Upper lobe of right lung (tissue), 1 donor: ENCODE measurements around the gene RUNX2. TPM values are rescaled to one million over a fixed set of nuclear protein-coding genes. Genes with fewer than 3 reads are reported as not detected.

ENCODE experiments used
- ATAC-seq: fragments of 200-7000 bp; cut with Tn5 transposase; one replicate; pipeline ENCODE4 v1.9.1; 2020; ENCODE audit warnings: mild to moderate bottlenecking, moderate library complexity
- DNase-seq: peaks from one replicate; pipeline ENCODE4 v3.0.0-alpha.2; 2020
- H3K27ac ChIP-seq: fragments of 200-600 bp; one replicate; pipeline ENCODE4 v1.8.0; 2022
- H3K27me3 ChIP-seq: fragments of 200-600 bp; one replicate; pipeline ENCODE4 v1.8.0; 2022; ENCODE audit warnings: mild to moderate bottlenecking
- H3K36me3 ChIP-seq: fragments of 200-600 bp; one replicate; pipeline ENCODE4 v1.8.0; 2022
- H3K4me1 ChIP-seq: fragments of 200-600 bp; one replicate; pipeline ENCODE4 v1.8.0; 2022
- H3K4me3 ChIP-seq: fragments of 200-600 bp; one replicate; pipeline ENCODE4 v1.8.0; 2022; ENCODE audit warnings: mild to moderate bottlenecking
- H3K9me3 ChIP-seq: fragments of 200-600 bp; one replicate; pipeline ENCODE4 v1.8.0; 2022
- CTCF ChIP-seq: fragments of 200-600 bp; IDR thresholded peaks from one replicate; pipeline ENCODE4 v1.8.0; 2022; ENCODE audit warnings: antibody characterized with exemption
- intact Hi-C: fragments of 100-400 bp; cut with DNase I; formaldehyde crosslinking; loops from one replicate; pipeline ENCODE4 v1.11.0; 2022
- total RNA-seq: library from RNA; stranded (reverse); fragmentation: NEBNext Ultra II Directional; extraction: Animal tissue kit (Norgen Biotek cat#: 25700); gene quantifications from one replicate; pipeline ENCODE4 v1.2.1, GENCODE V29; 2021
- donor health status: DM: no; HTN: yes; CAD: no; lungs with severe emphysema.

RUNX2 gene
- total RNA-seq, 1 donor from 2014 or later: 4.6 TPM

GRCh38 chr6:45445749-45446549, 117.8 kb downstream of the RUNX2 start:
- DNase-seq (peak; percentile 73), ATAC-seq (peak; percentile 92)
- no peak overlapping the region for H3K4me3 ChIP-seq
- intact Hi-C loops: no loop called here
- H3K27me3 ChIP-seq: no peaks in the 10 kb centered on the region
- no peak for TF ChIP-seq CTCF
- peak overlapping the region; percentile 72 for H3K27ac ChIP-seq
- H3K36me3 ChIP-seq: no peaks in the 10 kb centered on the region
- peaks cover 31% of the 10 kb centered on the region for H3K4me1 ChIP-seq
- H3K9me3 ChIP-seq: no peaks in the 10 kb centered on the region

- peaks cover 31% of the 10 kb centered on the region for H3K4me1 ChIP-seq
- ATAC-seq: no peak
- H3K36me3 ChIP-seq: no peaks in the 10 kb centered on the region
- no peak overlapping the region for H3K27ac ChIP-seq
- no peak for TF ChIP-seq CTCF
- intact Hi-C loops: no loop called here
- DNase-seq: no peak
- no peaks in the 10 kb centered on the region for H3K9me3 ChIP-seq
- H3K27me3 ChIP-seq: no peaks in the 10 kb centered on the region
- H3K4me3 ChIP-seq: no peak overlapping the region
These were observed 118.9 kb downstream of the RUNX2 start for GRCh38 chr6:45447005-45447404.

- intact Hi-C loops: no loop called here
- ATAC-seq (no peak), DNase-seq (no peak)
- H3K27ac ChIP-seq: no peak overlapping the region
- H3K9me3 ChIP-seq: no peaks in the 10 kb centered on the region
- H3K4me3 ChIP-seq: no peak overlapping the region
- no peaks in the 10 kb centered on the region for H3K27me3 ChIP-seq
- no peaks in the 10 kb centered on the region for H3K36me3 ChIP-seq
- no peak for TF ChIP-seq CTCF
- peaks cover 31% of the 10 kb centered on the region for H3K4me1 ChIP-seq
These were observed 119.6 kb downstream of the RUNX2 start for GRCh38 chr6:45447716-45448115.

- no peak for ATAC-seq
- no peak for DNase-seq
- no peak for TF ChIP-seq CTCF
- intact Hi-C loops: no loop called here
- Histone ChIP-seq H3K9me3 (no peaks in the 10 kb centered on the region), H3K4me1 (peaks cover 31% of the 10 kb centered on the region), H3K27ac (no peak overlapping the region), H3K4me3 (no peak overlapping the region), H3K27me3 (no peaks in the 10 kb centered on the region), H3K36me3 (no peaks in the 10 kb centered on the region)
These were observed 120.6 kb downstream of the RUNX2 start for GRCh38 chr6:45448417-45449389.

GRCh38 chr6:45450132-45450531, 122.0 kb downstream of the RUNX2 start:
- DNase-seq (no peak), ATAC-seq (no peak)
- no peak overlapping the region for H3K4me3 ChIP-seq
- TF ChIP-seq CTCF: no peak
- H3K27ac ChIP-seq: no peak overlapping the region
- no peaks in the 10 kb centered on the region for H3K36me3 ChIP-seq
- H3K4me1 ChIP-seq: peaks cover 35% of the 10 kb centered on the region
- no peaks in the 10 kb centered on the region for H3K9me3 ChIP-seq
- intact Hi-C loops: no loop called here
- H3K27me3 ChIP-seq: no peaks in the 10 kb centered on the region
